BJ (cell line): ENCODE results near the gene TMPRSS2. TPM values are rescaled to one million over a fixed set of nuclear protein-coding genes. Genes with fewer than 3 reads are reported as not detected.
A peak's percentile ranks its signal among the peaks of the same experiment; 100 is the strongest.

Experiments
- CTCF ChIA-PET: fragments of 350-600 bp; formaldehyde crosslinking; extraction: SDS; loops from one replicate; lab custom pipeline; 2021; ENCODE audit warnings: antibody characterized with exemption, inconsistent platforms; lab: Yijun Ruan, JAX
- POLR2A ChIA-PET: fragments of 300-600 bp; sonication (Branson Sonifier 250); formaldehyde crosslinking; extraction: SDS; loops from one replicate; lab custom pipeline; 2021; ENCODE audit warnings: antibody characterized with exemption; lab: Charles Lee
- DNase-seq: peaks from one replicate; pipeline ENCODE4 v3.0.0-alpha.2; 2011; ENCODE audit warnings: low read depth
- H3K27me3 ChIP-seq: 2 replicates; pipeline ENCODE4 v1.6.0; 2011; ENCODE audit warnings: low read length; ENCODE audit not compliant: control insufficient read depth, insufficient read depth
- H3K36me3 ChIP-seq: 2 replicates; pipeline ENCODE4 v1.5.1; 2011; ENCODE audit warnings: low read length; ENCODE audit not compliant: control insufficient read depth, insufficient read depth
- H3K4me3 ChIP-seq: 2 replicates; pipeline ENCODE4 v1.5.1; 2011; ENCODE audit warnings: low read depth, mild to moderate bottlenecking, control low read depth, low read length
- CTCF ChIP-seq: IDR thresholded peaks from 2 replicates; pipeline ENCODE4 v1.5.1; 2011; ENCODE audit warnings: low read depth, mild to moderate bottlenecking, control low read depth, inconsistent platforms, low read length, moderate library complexity; ENCODE audit not compliant: insufficient read depth
- polyA plus RNA-seq: library from polyadenylated mRNA; depleted of rRNA; stranded (reverse); fragments of >200 nt; gene quantifications from 2 replicates; pipeline ENCODE4 v1.2.3, GENCODE V29; 2011

The TMPRSS2 gene
- polyA plus RNA-seq, 1 experiment: not detected

DNA sequence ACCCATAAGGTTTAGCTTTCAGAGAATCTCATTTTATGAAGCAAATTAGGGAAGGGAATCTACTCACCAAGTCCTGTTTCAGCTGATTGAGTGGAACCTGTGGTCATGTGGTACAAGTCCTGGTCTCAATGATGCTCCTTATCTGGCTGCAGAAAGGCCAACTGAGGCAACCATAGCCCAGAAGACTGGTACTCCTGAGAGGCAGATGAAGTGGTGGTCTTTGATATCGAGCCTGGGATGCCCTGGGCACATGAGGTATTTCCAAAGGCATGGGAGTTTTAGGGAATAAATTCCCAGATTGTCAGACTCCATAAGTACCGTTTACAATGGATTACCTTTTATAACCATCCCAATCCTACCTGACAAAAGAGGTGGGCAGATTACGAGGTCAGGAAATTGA, 78.7 kb downstream of the TMPRSS2 start:
- CTCF ChIA-PET: no interaction called here

DNA sequence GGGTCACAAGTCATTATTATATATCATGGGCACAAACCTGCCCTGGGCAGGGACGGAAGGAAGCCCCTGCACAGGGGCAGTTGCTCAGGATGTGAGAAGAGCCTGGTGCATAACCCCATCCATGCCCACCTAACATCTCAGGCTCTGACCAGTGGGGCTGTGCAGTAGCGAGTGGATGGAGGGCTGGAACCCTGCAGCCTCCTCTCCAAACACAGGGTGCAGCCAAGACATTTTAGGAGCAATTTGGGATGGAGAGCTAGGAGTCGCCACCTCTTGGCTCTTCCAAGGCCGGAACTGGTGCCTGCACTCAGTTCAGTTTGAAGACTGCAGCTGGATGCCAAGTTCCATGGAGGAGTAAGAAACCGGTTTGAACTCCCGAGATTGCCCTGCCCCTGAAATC, 79.1 kb downstream of the TMPRSS2 start:
- TF ChIP-seq CTCF: no peak
- no peaks in the 10 kb centered on the region for H3K27me3 ChIP-seq
- H3K4me3 ChIP-seq: no peak overlapping the region
- no peaks in the 10 kb centered on the region for H3K36me3 ChIP-seq
- POLR2A ChIA-PET: no interaction called here
- DNase-seq: no peak
- CTCF ChIA-PET: no interaction called here

More for the DNA sequence above, 78.7 kb downstream of the TMPRSS2 start:
- Histone ChIP-seq H3K4me3 (no peak overlapping the region), H3K27me3 (no peaks in the 10 kb centered on the region), H3K36me3 (no peaks in the 10 kb centered on the region)
- no peak for TF ChIP-seq CTCF
- POLR2A ChIA-PET: no interaction called here
- DNase-seq: no peak

GRCh38 chr21:41428311-41428710, 79.6 kb downstream of the TMPRSS2 start:
- POLR2A ChIA-PET: no interaction called here
- no peak for DNase-seq
- Histone ChIP-seq H3K36me3 (no peaks in the 10 kb centered on the region), H3K4me3 (no peak overlapping the region), H3K27me3 (no peaks in the 10 kb centered on the region)
- CTCF ChIA-PET: no interaction called here
- TF ChIP-seq CTCF: no peak

DNA sequence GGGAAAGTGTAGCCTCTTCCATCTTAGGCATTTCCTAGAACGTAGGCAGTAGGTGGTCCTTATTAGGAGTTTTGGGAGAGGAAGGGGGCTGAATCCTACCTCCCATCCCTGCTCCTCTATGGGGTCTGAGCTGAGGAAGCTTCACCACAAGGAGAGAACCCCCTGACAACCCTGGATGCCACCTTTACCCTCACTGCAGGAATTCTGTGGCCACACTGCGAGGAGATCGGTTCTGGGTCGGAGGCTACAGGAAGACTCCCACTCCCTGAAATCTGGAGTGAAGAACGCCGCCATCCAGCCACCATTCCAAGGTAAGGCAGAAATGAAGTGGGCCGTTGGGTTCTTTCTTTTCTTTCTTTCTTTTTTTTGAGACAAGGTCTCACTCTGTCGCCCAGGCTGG, 80.4 kb downstream of the TMPRSS2 start:
- ChIA-PET POLR2A (no interaction called here), CTCF (no interaction called here)
- no peak for TF ChIP-seq CTCF
- no peaks in the 10 kb centered on the region for H3K27me3 ChIP-seq
- DNase-seq: no peak
- H3K4me3 ChIP-seq: no peak overlapping the region
- H3K36me3 ChIP-seq: no peaks in the 10 kb centered on the region

- CTCF ChIA-PET: no interaction called here
- no peak for DNase-seq
- POLR2A ChIA-PET: no interaction called here
Measured at GRCh38 chr21:41426676-41427404, 81.1 kb downstream of the TMPRSS2 start.

More at GRCh38 chr21:41426676-41427404, 81.1 kb downstream of the TMPRSS2 start:
- Histone ChIP-seq H3K4me3 (peak overlapping the region; percentile 54), H3K36me3 (no peaks in the 10 kb centered on the region), H3K27me3 (no peaks in the 10 kb centered on the region)
- TF ChIP-seq CTCF: no peak
